Medulla oblongata (tissue), 1 donor: ENCODE measurements around the gene IGFL4.
A peak's percentile ranks its signal among the peaks of the same experiment; 100 is the strongest.

Source experiments
- DNase-seq: peaks from one replicate; pipeline ENCODE4 v3.0.0-alpha.2; 2015; ENCODE audit errors: extremely low spot score

Gene IGFL4

DNA sequence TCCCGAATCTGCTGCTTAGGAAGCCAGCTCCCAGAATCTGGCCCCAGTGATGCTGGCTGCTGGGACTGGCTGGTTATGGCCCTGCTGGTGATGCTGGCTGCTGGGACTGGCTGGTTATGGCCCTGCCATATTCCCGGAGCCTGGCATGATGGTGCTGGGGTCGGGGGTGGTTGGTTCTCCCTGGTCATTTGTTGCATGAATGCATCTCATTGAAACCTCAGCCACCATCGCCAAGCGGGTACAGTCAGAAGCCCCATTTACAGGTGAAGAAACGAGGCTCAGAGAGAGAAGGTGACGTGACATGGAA is 20.0 kb downstream of the IGFL4 start:
- DNase-seq = no peak

DNA sequence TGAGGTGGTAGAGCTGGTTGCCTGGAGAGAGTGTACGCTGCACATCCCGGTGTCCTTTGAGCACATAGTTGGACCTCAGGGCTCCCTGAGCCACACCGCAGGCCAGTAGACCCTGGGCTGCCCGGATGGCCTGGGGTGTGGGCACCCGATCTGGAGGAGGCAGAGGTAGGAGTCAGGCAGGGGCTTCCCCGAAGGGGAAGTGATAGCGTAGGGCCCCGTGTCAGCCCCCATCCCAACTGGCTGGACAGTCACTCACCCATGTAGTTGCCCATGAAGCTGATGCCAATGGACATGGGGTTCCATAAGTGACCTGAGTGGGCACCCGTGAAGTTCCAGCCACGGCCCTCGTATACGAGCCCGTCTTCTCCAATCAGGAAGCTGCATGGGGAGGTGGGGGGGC is 21.5 kb downstream of the IGFL4 start:
- DNase-seq = no peak

DNA sequence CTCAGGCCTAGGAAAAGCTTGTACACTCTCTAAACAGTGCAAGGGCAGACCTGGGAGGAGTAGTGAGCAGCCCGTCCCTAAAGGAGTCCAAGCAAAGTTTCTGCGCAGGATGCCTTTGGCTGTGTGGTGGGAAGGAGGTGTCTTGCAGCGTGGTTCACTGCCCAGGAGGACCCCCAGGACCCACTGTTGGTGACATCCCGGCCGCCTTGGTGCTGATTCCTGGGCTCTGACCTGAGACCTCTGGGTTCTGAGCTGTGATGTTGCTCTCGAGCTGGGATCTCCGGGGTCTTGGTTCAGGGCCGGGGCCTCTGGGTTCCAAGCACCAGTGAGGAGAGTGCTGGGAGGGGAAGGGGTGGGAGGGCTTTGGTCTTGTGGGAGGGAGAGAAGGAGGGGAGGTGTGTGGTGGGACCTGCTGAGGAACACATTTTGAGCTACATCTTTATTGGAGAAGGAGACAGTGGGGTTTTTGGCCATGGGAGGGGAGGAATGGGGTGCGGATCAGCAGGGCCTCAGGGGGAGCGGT is 22.0 kb downstream of the IGFL4 start:
- DNase-seq = no peak

DNA sequence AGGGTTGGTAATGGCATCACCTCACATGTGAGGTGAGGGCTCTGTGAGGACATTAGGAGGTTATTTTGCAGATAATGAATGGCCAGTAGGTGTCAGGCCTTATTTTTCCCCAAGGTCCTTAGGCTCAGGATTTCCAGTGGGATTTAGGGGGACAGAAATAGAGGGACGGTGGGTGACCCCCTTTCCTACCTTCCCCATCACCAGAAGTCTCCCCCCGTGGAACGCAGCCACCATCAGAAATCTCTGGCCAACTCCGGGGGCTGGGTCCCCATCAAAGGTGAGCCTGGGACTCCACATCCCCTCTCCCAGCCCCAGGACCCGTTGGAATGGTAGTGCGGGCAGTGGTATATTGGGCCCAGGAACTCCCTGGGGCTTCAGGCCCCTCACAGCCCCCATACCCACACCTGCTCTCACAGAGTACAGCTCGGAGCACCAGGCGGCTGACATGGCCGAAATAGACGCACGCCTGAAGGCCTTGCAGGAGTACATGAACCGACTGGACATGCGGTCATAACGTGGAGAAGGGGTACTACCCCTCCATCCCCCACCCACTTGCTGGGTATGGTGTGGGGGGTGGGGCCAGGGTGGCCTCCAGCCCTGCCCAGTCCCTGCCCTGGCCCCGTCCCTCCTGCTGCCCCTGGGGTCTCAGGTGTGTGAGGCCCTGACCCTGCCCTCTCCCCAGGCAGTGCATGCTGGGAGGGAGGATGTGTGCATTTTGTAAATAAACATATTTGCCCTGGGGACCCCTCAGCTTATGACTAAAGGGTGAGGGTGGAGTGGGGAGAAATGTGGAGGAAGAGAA is 22.7 kb downstream of the IGFL4 start:
- DNase-seq = no peak

DNA sequence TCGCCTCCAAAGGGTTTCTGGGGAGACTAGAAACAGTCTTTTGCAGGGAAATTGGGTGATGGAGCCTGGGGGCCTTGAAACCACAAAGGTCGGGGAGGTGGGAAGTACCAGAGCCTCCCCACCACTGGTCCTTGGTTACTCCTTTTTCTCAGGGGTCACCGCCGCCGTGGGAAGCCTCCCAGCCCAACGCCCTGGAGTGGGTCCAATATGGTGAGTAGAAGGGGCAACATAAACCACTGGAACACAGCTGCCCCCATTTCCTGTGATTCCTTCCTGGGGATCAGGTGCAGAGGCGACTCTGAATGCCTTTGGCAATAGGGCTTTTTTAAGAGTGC is 23.7 kb downstream of the IGFL4 start:
- no peak for DNase-seq

DNA sequence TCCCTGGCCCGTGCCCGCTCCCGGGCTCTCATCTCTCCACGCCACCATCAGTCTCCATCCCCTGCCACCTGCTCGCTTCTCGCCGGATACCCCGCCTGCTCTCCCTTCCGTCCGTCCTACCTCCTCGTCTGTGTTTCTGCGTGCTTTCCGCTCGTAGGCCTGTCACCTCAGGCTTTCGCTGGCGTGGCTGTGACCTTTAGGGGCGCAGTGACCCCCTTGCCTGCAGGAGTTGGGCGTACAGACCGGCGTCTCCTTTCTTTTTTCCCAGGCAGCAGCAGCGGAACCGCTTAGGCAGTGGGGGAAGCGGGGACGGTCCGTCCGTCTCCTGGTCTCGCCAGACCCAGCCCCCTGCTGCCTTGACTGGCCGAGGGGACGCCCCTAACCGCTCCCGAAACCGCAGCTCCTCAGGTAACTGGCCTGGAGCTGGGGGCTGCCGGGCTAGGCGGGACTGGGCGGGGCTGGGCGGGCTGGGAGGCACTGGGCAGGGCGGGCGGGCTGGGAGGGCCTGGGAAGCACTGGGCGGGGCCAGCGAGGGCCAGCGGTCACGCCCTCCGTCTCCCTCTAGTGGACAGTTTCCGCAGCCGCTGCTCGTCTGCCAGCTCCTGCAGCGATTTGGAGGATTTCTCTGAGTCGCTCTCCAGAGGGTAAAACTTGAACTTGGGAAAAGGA is 24.2 kb downstream of the IGFL4 start:
- peak; percentile 85 for DNase-seq

DNA sequence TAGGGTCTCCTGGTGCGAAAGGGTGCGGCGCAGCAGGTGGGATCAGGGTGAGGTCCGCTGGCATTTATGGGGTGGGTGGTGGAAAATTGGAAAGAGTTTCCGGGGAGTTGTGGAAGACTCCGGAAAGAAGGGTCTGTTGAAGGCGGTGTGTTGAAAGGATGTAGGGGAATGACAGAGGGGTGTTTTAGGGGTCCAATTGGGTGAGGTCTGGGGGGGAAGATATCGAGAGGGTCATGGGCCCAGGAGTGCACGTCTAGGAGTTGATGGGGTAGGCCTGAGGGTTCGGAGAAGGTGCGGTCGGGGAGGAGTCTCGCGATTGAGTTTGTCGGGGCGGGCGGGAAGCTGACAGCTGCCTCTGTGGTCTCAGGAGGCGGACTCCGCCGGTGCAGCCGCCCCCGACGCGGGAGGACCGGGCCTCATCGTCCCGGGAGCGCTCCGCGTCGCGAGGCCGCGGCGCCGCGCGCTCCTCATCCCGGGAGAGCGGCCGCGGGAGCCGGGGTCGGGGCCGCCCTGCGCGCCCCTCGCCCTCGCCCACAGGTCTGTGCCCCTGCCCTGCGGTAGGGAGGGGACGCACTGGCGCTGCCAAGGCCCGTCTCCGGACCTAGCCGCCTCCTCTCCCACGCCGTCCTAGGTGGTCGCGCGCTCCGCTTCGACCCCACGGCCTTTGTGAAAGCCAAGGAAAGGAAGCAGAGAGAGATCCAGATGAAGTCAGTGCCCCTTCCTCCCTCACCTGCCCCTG is 24.9 kb downstream of the IGFL4 start:
- no peak for DNase-seq

DNA sequence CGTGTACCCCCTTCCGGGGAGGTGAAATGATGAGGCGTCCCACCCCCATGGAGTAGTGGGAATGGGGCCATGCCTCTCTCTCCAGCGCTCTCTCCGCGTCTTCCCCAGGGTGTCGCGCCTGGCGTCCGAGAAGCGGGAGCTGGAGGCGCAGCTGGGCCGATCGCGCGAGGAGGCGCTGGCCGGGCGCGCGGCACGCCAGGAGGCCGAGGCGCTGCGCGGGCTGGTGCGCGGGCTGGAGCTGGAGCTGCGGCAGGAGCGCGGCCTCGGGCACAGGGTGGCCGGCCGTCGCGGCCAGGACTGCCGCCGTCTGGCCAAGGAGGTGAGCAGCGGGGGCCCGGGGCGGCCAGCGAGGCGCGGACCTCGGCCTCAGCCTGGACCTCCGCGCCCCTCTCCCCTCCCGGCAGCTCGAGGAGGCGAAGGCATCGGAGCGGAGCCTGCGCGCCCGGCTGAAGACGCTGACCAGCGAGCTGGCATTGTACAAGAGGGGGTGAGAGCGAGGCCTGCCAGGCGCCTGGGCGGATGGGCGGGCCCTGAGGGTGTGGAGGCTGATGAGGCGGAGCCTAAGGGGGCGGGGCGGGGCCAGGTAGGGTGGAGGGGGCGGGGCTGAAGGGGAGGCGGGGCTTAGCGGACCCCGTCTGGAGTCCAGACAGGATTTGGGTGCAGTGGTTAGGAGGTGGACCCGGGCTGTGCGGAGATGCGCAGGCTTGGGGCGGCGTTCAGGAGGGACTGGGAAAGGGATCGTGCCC is 25.7 kb downstream of the IGFL4 start:
- DNase-seq = no peak

DNA sequence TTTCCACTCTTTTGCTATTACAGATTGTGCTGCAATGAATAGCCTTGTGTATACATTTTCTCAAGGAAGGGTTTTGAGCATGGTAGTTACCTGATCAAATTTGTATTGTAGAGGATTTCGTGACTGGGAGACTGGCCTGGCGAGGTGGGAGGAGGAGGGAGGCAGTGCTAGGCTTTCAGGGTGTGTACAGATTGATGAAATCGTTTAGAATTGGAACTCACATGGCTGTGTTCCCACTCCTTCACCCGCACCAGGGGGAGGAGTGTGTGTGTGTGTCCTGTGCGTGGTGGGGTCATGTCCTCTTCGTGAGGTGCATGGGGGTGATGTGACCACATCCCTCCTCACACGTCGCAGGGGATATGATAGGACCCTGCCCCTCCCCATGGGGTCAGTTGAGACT is 26.3 kb downstream of the IGFL4 start:
- no peak for DNase-seq

DNA sequence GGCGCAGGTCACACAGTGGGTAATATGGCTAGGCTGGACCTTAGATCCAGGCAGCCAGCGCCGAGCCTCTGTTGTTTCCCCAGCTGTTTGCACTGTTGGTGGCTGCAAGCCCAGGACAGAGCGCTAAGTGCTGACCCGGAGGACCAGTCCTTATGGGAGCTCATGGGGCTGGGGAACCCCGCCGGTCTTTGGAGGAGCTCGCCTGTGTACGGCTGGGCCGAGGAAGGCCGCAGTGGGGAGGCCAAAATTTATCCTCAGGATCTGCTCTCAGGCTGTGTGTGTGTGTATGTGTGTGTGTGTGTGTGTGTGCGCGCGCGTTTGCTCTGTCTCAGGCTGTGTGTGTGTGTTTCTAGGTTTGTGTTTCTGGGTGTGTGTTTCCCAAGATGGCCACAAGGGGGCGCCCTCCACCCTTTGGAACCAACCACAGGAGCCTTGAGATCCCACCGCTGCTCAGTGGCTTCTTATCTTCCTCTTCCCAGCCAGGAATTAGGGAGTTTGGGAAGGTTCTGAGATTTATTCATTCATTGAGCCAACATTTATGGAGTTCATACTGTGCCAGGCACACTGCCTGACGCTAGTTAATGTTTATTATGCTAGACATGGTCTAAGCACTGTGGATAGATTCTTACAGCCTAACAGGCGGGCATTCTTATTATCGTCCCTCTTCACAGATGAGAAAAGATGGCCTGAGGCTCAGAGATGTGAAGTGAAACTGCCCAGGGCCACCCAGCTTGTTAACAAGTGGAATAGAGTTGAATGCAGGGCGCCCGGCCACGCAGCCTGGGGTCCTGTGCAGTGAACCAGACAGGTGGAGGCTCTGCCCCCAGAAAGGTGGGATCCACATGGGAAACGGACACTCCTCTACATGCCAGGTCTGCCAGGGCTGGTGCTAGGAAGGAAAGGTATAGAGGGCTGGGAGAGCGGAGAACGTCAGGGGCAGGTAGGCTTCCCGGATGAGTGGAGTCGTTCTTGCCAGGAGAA is 31.0 kb downstream of the IGFL4 start:
- DNase-seq = peak; percentile 84

DNA sequence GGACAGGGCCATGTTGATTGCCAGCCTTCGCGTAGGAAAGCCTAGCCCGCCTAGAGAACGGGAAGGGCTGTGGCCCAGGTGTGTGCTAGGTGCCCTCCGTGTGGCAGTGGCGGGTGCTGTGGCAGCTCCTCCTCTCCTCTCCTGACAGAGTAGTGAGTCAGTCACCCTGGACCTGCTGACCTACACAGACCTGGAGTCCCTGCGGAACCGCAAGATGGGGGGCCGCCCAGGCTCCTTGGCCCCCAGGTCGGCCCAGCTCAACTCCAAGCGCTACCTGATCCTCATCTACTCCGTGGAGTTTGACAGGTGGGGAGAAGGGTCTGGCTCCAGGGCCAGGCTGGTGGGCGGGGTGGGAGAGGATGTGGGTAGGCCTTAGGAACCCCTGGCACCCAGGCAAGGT is 34.4 kb downstream of the IGFL4 start:
- no peak for DNase-seq

DNA sequence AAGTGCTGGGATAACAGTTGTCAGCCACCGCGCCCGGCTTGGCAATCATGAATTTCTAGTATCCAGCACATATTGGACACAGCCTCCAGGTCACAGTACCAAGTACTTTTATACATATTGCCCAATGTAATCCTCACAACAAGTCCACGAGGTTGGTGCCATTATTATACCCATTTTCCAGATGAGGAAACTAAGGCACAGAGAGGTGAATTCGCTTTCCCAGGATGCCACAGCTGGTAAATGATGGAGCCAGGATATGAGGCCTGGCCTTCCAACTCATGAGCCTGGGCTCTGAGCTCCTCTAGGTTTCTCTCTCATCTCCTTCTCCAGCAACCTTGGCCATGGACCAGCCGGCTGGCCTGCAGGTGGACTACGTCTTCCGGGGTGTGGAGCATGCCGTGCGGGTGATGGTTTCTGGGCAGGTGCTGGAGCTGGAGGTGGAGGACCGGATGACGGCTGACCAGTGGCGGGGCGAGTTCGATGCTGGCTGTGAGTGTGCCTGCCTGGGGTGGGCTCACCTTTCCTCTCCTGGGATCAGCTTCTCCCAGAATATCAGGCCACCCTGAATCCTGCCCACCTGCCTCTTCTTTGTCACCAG is 38.0 kb downstream of the IGFL4 start:
- DNase-seq = no peak

DNA sequence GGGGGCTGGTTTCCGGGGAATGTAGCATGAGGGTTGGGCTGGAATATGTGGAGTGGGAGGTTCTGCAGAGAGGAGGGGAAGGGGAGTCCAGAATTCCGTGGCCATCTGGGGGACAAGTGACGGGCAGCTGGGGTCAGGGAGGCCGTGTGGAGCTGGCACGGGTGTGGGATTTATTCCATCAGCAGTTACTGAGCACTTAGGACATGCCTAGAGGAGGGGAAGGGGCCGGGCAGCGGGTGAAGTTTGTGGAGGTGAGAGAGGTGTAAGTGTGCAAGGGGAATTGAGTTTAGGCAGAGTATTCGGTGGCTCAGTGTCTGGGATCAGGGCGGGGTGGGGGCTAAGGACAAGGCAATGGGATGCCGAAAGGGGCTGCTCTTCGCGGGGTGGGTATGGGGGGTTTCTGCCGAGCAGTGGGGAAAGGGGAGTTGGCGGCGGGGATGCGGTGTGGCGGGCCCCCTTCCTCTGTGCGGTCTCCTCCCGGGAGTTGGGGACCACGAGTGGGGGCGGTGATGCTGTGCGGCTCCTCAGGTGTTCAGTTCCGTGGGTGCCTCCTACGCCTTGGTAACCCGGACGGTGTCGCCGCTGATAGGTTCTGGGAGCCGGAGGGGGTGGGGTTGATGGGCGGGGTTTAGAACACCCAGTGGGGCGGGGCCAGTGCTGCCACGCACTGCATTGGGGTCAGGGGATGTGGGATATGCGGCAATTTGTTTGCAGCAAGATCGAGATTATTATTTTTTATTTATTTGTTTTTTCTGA is 40.1 kb downstream of the IGFL4 start:
- peak; percentile 57 for DNase-seq

DNA sequence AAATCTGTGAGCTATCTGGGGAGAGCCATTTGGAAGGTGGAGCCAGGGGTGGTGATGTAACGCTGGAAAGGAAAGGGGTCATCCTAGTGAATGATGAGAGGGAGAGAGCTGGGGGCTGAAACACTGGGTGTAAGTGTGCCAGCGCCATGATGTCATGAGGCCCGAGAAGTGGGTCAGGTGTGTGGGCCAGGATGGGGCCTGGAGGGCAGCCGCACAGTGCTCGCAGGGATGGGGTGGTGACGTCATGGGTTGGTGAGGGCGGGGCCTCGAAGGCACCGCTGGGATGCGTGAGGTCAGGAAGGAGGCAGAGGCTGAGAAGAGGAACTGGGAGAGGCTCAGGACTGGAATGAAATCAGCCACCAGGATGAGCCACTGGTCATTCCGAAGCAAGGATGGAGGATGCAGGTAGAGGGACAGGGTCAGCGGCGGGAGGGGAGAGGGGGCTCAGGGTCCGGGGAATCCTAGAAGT is 41.1 kb downstream of the IGFL4 start:
- peak; percentile 26 for DNase-seq

DNA sequence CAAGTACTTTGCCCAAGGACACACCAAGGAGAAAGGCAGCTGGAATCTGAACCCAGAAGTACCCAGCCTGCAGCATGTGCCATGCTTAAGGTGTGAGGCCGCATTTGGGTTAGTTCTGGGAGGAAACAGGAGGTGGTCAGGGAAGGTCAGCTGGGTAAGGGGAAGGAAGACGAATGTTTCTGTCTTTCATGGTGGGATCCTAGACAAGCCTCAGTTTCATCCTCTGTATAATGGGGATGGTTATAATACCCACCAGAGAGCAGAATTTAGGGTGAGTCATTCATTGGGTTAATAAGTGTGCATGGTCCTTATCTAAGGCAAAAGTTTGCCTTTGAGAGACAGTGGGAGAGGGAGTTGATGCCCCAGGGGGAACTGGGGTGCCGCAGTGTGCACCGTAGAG is 42.0 kb downstream of the IGFL4 start:
- no peak for DNase-seq

DNA sequence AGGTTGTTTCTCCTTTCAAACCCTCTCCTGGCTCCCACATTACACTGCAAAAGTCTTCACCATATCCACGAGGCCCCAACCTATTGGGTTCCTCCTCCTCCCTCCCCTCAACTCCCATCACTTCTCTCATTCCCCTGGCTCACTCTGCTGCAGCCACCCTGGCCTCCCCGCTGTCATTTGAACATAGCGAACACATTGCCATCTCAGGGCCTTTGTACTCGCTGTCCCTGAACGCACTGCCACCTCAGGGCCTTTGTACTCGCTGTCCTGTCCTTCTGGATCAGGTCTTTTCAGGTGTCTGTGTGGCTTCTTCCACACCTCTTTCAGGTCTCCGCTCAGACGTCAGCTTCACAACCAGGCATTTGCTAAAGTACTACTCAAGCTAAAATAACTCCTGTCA is 43.9 kb downstream of the IGFL4 start:
- DNase-seq = no peak

DNA sequence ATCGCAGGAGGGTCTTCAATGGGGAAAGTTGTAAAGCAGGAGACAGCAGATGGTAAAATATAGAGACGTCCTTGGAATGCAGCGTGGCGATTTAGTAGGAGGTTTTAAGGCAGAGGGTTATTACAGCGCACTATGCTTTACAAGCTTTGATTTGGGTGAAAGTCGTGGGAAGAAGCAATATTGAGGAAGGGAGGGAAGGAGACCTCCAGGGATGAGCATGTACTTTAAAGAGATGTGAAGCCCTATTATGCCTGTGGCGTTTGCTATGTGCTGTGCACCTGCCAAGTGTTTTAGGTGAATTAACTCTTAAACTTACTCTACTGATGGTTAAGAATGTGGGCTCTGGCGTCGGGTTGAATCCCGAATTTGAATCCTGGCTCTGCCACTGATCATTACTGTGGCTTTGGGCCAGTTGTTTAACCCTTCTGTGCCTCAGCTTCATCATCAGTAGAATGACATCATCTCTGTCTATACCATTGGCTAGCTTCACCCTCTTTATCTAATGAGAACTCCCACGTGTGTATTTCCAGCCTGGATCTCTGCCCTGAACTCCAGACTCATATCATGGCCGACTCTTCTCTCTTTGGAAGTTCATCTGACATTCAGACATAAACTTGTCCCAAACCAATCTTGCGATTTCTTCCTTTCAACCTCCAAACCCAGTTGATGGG is 45.0 kb downstream of the IGFL4 start:
- no peak for DNase-seq

DNA sequence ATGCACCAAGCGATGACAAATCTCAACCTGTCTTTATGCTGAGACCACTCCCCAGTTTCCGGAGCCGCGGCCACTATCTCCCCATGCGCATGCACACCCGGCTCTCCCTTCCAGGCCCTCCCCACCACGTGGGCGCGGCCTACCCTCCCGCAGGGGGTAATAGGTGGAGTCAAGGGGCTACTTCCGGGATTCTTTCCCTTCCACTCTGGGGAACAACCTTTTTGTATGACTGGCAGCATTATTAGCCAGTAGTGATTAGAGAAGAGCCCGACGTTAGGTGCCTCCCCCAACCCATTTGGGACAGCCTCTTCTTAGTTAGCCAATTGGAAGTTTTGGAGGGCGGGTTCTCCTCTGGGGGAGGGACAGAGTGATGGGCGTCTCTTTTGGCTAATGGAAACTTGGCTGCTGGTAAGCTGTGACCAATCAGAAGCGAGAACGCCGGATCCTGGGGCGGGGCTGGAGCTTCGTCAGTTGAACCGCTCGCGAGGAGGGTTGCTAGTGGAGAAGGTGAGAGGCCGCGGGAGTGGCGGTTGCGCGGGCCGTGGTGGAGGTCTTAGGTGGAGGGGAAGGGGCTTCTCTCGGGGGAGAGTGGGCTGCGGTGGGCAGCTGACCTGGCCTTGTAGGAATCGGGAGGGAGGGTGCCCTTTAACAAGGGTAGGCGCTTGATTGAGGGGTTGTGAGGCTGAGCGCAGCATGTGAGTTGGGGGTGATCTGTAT is 45.6 kb downstream of the IGFL4 start, which contains the start of gene CCDC61:
Gene CCDC61, plus strand, starts transcription at position 470 of the 717 bp plus-strand sequence. CDS start 7,552 bp downstream, outside the sequence.
- DNase-seq = peak; percentile 100
